Thymus (tissue), 11 donors: ENCODE results near the gene SKA2. TPM values are rescaled to one million over a fixed set of nuclear protein-coding genes. Genes with fewer than 3 reads are reported as not detected.
"Not testable (repeated sequence)": the region's sequence is repeated elsewhere in the genome, so short reads cannot be mapped to it uniquely, and the experiment has no call there.

Source experiments
- DNase-seq, 9 donors: peaks; one replicate each; pipeline ENCODE4 v3.0.0-alpha.2; 2013; ENCODE audit warnings: low spot score in 9 of 9, low read depth in 6 of 9, missing footprints in 1 of 9
- H3K27ac ChIP-seq, 2 donors: one replicate each; pipeline ENCODE4 v1.5.1; 2013; ENCODE audit warnings: control low read depth in 1 of 2, low read depth in 1 of 2, low read length in 1 of 2, mild to moderate bottlenecking in 1 of 2, moderate library complexity in 1 of 2
- H3K27me3 ChIP-seq, 2 donors: one replicate each; pipeline ENCODE4 v1.5.1; 2013; ENCODE audit warnings: low read length in 1 of 2; ENCODE audit not compliant: control insufficient read depth in 2 of 2, insufficient read depth in 1 of 2
- H3K36me3 ChIP-seq, 2 donors: one replicate each; pipeline ENCODE4 v1.5.1; 2013; ENCODE audit warnings: low read length in 1 of 2, mild to moderate bottlenecking in 1 of 2, moderate library complexity in 1 of 2; ENCODE audit not compliant: control insufficient read depth in 2 of 2, insufficient read depth in 2 of 2
- H3K4me1 ChIP-seq, 2 donors: one replicate each; pipeline ENCODE4 v1.5.1; 2013; ENCODE audit warnings: low read length in 2 of 2; ENCODE audit not compliant: control insufficient read depth in 2 of 2, insufficient read depth in 2 of 2
- H3K4me3 ChIP-seq, 2 donors: one replicate each; pipeline ENCODE4 v1.5.1; 2013; ENCODE audit warnings: low read length in 2 of 2, control low read depth in 1 of 2, mild to moderate bottlenecking in 1 of 2
- H3K9me3 ChIP-seq, 2 donors: one replicate each; pipeline ENCODE4 v1.5.1; 2013; ENCODE audit warnings: low read length in 1 of 2, mild to moderate bottlenecking in 1 of 2; ENCODE audit not compliant: control insufficient read depth in 2 of 2, insufficient read depth in 1 of 2
- WGBS: extraction: QIAGEN DNeasy Blood & Tissue Kit; methylation state at CpG from one replicate; pipeline ENCODE4 v1.1.7; 2013; 5-methylcytosine and 5-hydroxymethylcytosine counted together
- polyA plus RNA-seq: library from polyadenylated mRNA; stranded (reverse); fragments of 200-250 nt; gene quantifications from one replicate; pipeline ENCODE4 v1.2.3, GENCODE V29; 2013
- total RNA-seq: library from RNA; stranded (reverse); fragments of 120-200 nt; gene quantifications from one replicate; pipeline ENCODE4 v1.2.4, GENCODE V29; 2013
- donor health status: healthy.

SKA2 gene
- total and polyA plus RNA-seq, 2 donors, result 42.7 to 83.1 TPM

GRCh38 chr17:59149051-59149450 lies 5.9 kb downstream of the SKA2 start:
- H3K36me3 ChIP-seq, result peaks cover 0 to 15% of the 10 kb centered on the region in 2 donors
- no peak for DNase-seq
- no peak overlapping the region for H3K27ac ChIP-seq
- peaks cover 14 to 17% of the 10 kb centered on the region in 2 donors for H3K4me1 ChIP-seq
- H3K9me3 ChIP-seq, result no peaks in the 10 kb centered on the region
- H3K4me3 ChIP-seq, result no peak overlapping the region
- WGBS, result 95% methylated on average over 2 of the region's 2 CpGs
- no peaks in the 10 kb centered on the region for H3K27me3 ChIP-seq

- Histone ChIP-seq H3K27me3 (no peaks in the 10 kb centered on the region), H3K4me3 (no peak overlapping the region), H3K4me1 (peaks cover 6 to 9% of the 10 kb centered on the region in 2 donors), H3K36me3 (peaks cover 5 to 29% of the 10 kb centered on the region in 2 donors), H3K27ac (no peak overlapping the region), H3K9me3 (no peaks in the 10 kb centered on the region)
- WGBS, result 97% methylated on average over 4 of the region's 4 CpGs
- no peak for DNase-seq
Measured at GRCh38 chr17:59145571-59146096, 9.4 kb downstream of the SKA2 start.

- WGBS, result 95% methylated on average over 1 of the region's 1 CpG
- Histone ChIP-seq H3K27me3 (no peaks in the 10 kb centered on the region), H3K4me3 (no peak overlapping the region), H3K27ac (no peak overlapping the region), H3K9me3 (no peaks in the 10 kb centered on the region), H3K4me1 (no peaks in the 10 kb centered on the region), H3K36me3 (peaks cover 5 to 27% of the 10 kb centered on the region in 2 donors)
- no peak for DNase-seq
Measured at GRCh38 chr17:59141860-59142259, 13.1 kb downstream of the SKA2 start.

- WGBS, result 91% methylated on average over 4 of the region's 4 CpGs
- no peaks in the 10 kb centered on the region for H3K4me1 ChIP-seq
- DNase-seq, result no peak
- H3K27ac ChIP-seq, result no peak overlapping the region
- H3K9me3 ChIP-seq, result no peaks in the 10 kb centered on the region
- no peak overlapping the region for H3K4me3 ChIP-seq
- H3K36me3 ChIP-seq, result peaks cover 5 to 22% of the 10 kb centered on the region in 2 donors
- H3K27me3 ChIP-seq, result no peaks in the 10 kb centered on the region
Measured at GRCh38 chr17:59139939-59140338, 15.0 kb downstream of the SKA2 start.

GRCh38 chr17:59138339-59138738 lies 16.6 kb downstream of the SKA2 start:
- not testable (repeated sequence) for H3K4me3 ChIP-seq, H3K27ac ChIP-seq, H3K4me1 ChIP-seq, H3K27me3 ChIP-seq, DNase-seq, H3K9me3 ChIP-seq
- 97% methylated on average over 10 of the region's 10 CpGs for WGBS
- peaks cover under 1 to 13% of the 10 kb centered on the region in 2 donors for H3K36me3 ChIP-seq

- Histone ChIP-seq H3K27ac (no peak overlapping the region), H3K4me1 (no peaks in the 10 kb centered on the region), H3K36me3 (peaks cover 10 to 28% of the 10 kb centered on the region in 2 donors), H3K9me3 (no peaks in the 10 kb centered on the region), H3K4me3 (no peak overlapping the region), H3K27me3 (no peaks in the 10 kb centered on the region)
- DNase-seq, result no peak
- WGBS, result 99% methylated on average over 1 of the region's 1 CpG
Measured at GRCh38 chr17:59131131-59131530, 23.9 kb downstream of the SKA2 start.

GRCh38 chr17:59129814-59130213 lies 25.2 kb downstream of the SKA2 start:
- no peaks in the 10 kb centered on the region for H3K9me3 ChIP-seq
- peaks cover 10 to 31% of the 10 kb centered on the region in 2 donors for H3K36me3 ChIP-seq
- 50% methylated on average over 2 of the region's 2 CpGs for WGBS
- no peak overlapping the region for H3K27ac ChIP-seq
- no peak overlapping the region for H3K4me3 ChIP-seq
- no peak for DNase-seq
- no peaks in the 10 kb centered on the region for H3K4me1 ChIP-seq
- no peaks in the 10 kb centered on the region for H3K27me3 ChIP-seq

- no peaks in the 10 kb centered on the region for H3K4me1 ChIP-seq
- H3K36me3 ChIP-seq, result peaks cover 10 to 43% of the 10 kb centered on the region in 2 donors
- no peak for DNase-seq
- no peak overlapping the region for H3K4me3 ChIP-seq
- no peaks in the 10 kb centered on the region for H3K9me3 ChIP-seq
- no peaks in the 10 kb centered on the region for H3K27me3 ChIP-seq
- H3K27ac ChIP-seq, result no peak overlapping the region
- 65% methylated on average over 3 of the region's 3 CpGs for WGBS
Measured at GRCh38 chr17:59126809-59127417, 28.1 kb downstream of the SKA2 start.

- Histone ChIP-seq H3K4me3 (no peak overlapping the region), H3K27me3 (no peaks in the 10 kb centered on the region), H3K9me3 (no peaks in the 10 kb centered on the region), H3K4me1 (no peaks in the 10 kb centered on the region), H3K27ac (no peak overlapping the region), H3K36me3 (peaks cover 10 to 45% of the 10 kb centered on the region in 2 donors)
- WGBS, result 97% methylated on average over 6 of the region's 6 CpGs
- DNase-seq, result no peak
Measured at GRCh38 chr17:59124665-59125064, 30.3 kb downstream of the SKA2 start.
